Measurements from ENCODE around the gene NBDY.

Gene NBDY

DNA sequence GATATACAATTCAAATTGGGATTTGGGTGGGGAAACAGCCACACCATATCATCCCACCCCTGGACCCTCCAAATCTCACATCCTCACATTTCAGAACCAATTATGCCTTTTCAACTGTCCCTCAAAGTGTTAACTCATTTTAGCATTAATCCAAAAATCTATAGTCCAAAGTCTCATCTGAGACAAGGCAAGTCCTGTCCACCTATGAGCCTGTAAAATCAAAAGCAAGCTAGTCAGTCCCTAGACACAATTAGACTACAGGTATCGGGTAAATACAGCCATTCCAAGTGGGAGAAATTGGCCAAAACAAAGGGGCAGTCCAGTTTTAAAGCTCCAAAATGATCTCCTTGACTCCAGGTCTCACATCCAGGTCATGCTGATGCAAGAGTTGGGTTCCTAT is 128.0 kb downstream of the NBDY start:
- no peak for TF ChIP-seq CTCF (IDR thresholded peaks at IDR 0.05; ENCODE audit: low read length, missing control alignments)
- H3K4me3 ChIP-seq (replicated peaks; ENCODE audit: low read depth, low read length): no peak overlapping the region
- DNase-seq (ENCODE audit: low read depth): no peak

DNA sequence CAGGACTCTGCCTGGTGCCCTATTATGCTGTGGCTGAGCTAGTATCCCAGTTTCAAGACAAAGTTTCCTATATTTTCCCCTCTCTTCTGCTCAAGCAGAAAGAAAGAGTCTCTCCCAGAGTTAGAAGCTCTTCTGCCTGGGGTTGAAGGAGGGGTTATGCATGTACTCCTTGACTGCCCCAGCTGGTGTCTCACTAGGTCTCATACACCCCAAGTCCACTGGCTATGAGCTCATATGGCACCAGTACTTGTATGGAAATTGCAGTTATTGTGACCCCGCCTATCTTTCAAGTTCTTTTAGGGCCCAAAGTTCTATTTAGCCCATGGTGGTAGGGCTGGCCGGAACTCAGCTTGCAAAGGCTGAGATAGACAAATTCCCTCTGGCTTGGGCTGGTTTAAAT is 131.8 kb downstream of the NBDY start:
- DNase-seq (ENCODE audit: low read depth): no peak
- H3K4me3 ChIP-seq (replicated peaks; ENCODE audit: low read depth, low read length): no peak overlapping the region
- TF ChIP-seq CTCF (IDR thresholded peaks at IDR 0.05; ENCODE audit: low read length, missing control alignments): no peak

All from fibroblast of pulmonary artery (primary cell).